NCI-H2029 (cell line): ENCODE results near the gene NDRG2.
A peak's percentile ranks its signal among the peaks of the same experiment; 100 is the strongest.
"Not testable (repeated sequence)": the region's sequence is repeated elsewhere in the genome, so short reads cannot be mapped to it uniquely, and the experiment has no call there.

ENCODE experiments used
- DNase-seq: peaks from one replicate; lab custom pipeline; 2025; lab: John Stamatoyannopoulos, UW

NDRG2 gene

GRCh38 chr14:21009721-21010120 lies 15.1 kb downstream of the NDRG2 start:
- not testable (repeated sequence) for DNase-seq

- DNase-seq, result no peak
Observed at GRCh38 chr14:21003788-21004346, 21.0 kb downstream of the NDRG2 start.

GRCh38 chr14:21001218-21001617 lies 23.6 kb downstream of the NDRG2 start:
- no peak for DNase-seq

- no peak for DNase-seq
Observed at GRCh38 chr14:20999591-20999990, 25.3 kb downstream of the NDRG2 start.

- no peak for DNase-seq
Observed at GRCh38 chr14:20998674-20999366, 26.0 kb downstream of the NDRG2 start, which contains the start of gene SLC39A2. Gene SLC39A2, plus strand, starts transcription at chr14:20999293. Its CDS starts 154 bp downstream, at chr14:20999447.

GRCh38 chr14:20998139-20998538 lies 26.7 kb downstream of the NDRG2 start:
- DNase-seq, result no peak

GRCh38 chr14:20997564-20997963 lies 27.3 kb downstream of the NDRG2 start:
- DNase-seq, result no peak

- no peak for DNase-seq
Observed at GRCh38 chr14:20997115-20997514, 27.7 kb downstream of the NDRG2 start.

GRCh38 chr14:20996521-20996920 lies 28.3 kb downstream of the NDRG2 start:
- no peak for DNase-seq

GRCh38 chr14:20989787-20990600 lies 34.9 kb downstream of the NDRG2 start, which contains the start of gene METTL17:
Gene METTL17, plus strand, starts transcription at chr14:20989980. Its CDS starts 23 bp downstream, at chr14:20990003.
- DNase-seq, result peak; percentile 82

- no peak for DNase-seq
Observed at GRCh38 chr14:20989471-20989786, 35.4 kb downstream of the NDRG2 start.

GRCh38 chr14:20988717-20989470 lies 36.0 kb downstream of the NDRG2 start:
- DNase-seq, result no peak

GRCh38 chr14:20986811-20987210 lies 38.0 kb downstream of the NDRG2 start:
- DNase-seq, result no peak

- not testable (repeated sequence) for DNase-seq
Observed at GRCh38 chr14:20985650-20986049, 39.2 kb downstream of the NDRG2 start.

- no peak for DNase-seq
Observed at GRCh38 chr14:20982646-20983369, 42.1 kb downstream of the NDRG2 start.

- DNase-seq, result no peak
Observed at GRCh38 chr14:20980906-20981305, 44.0 kb downstream of the NDRG2 start.

- DNase-seq, result no peak
Observed at GRCh38 chr14:20978687-20979086, 46.2 kb downstream of the NDRG2 start.

- no peak for DNase-seq
Observed at GRCh38 chr14:20976291-20976690, 48.6 kb downstream of the NDRG2 start.

GRCh38 chr14:20973501-20973900 lies 51.4 kb downstream of the NDRG2 start:
- no peak for DNase-seq

- DNase-seq, result no peak
Observed at GRCh38 chr14:20971705-20972021, 53.2 kb downstream of the NDRG2 start.

GRCh38 chr14:20970983-20971704 lies 53.7 kb downstream of the NDRG2 start:
- peak; percentile 60 for DNase-seq
